IPS-18c (cell line): Measurements from ENCODE around the gene RBP5.
A peak's percentile ranks its signal among the peaks of the same experiment; 100 is the strongest.

Source experiments
- H3K4me3 ChIP-seq: 2 replicates; pipeline ENCODE4 v1.7.0; 2013; ENCODE audit warnings: low read depth, mild to moderate bottlenecking, low read length, moderate library complexity; ENCODE audit not compliant: insufficient read depth
- H3K9me3 ChIP-seq: one replicate; pipeline ENCODE4 v1.6.1; 2013; ENCODE audit warnings: mild to moderate bottlenecking, low read length, moderate library complexity; ENCODE audit not compliant: control insufficient read depth, insufficient read depth

The RBP5 gene

GRCh38 chr12:7096006-7096932, 32.4 kb downstream of the RBP5 start:
- Histone ChIP-seq H3K4me3 (no peak overlapping the region), H3K9me3 (no peaks in the 10 kb centered on the region)

GRCh38 chr12:7093892-7094291, 34.8 kb downstream of the RBP5 start:
- Histone ChIP-seq H3K9me3 (peaks cover 5% of the 10 kb centered on the region), H3K4me3 (no peak overlapping the region)

DNA sequence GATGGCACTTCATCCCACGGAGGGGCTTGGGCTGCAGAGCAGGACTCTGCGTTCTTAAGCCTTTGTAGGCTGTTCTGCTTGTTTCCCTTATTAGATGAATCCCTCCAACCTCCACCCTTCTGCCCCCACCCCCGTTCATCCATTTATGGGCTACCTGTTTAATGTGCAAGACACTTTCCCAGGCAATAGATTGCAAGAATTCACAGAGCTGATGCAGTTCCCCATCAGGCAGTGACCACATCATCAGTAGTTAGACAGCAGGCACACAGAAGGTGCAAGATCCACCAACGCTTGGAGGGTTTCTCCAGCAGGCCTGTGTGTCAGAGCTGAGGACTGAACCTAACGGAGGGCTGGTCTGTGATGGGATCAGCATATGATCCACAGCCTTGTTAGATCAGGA, 35.2 kb downstream of the RBP5 start:
- Histone ChIP-seq H3K4me3 (no peak overlapping the region), H3K9me3 (peaks cover 5% of the 10 kb centered on the region)

- peaks cover 5% of the 10 kb centered on the region for H3K9me3 ChIP-seq
- H3K4me3 ChIP-seq = no peak overlapping the region
Observed at GRCh38 chr12:7092986-7093460, 35.7 kb downstream of the RBP5 start.

DNA sequence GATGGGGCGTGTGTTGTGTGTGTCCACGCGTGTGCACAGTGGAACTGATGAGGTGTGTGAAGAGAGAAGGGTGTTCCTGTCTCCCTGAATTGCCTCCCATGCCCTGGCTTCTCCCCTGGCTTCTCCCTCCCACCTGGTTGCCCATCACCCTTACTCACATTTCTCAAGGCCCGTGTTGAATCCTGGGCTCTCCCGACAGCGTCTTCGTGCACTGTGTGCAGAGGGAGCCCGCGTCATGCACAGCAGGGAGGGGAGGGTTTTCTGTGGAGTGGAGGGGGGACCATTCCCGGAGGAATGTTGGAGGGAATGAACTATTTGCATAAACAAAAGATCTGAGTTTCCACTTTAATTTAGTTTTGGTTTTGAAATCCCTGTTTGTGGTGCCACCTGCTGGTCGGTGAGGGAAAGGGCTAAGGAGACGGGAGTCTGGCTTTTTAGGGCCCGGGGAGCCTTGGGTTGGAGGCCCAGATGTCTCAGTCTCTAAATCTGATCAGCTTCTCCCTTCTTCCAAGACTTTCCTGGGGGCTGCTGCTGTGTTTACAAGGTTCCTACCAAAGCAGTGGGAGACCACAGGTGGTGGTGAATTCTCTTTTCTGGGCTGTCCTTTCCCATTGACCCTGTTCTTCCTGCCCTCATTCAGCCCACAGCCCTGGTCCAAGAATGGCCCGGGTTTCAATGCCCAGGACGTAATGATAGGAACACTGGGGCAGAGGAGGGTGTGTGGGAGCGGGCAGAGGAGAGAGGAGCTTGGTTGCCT, 36.3 kb downstream of the RBP5 start, which contains the start of gene C1R:
C1R (minus strand) TSS at position 217 of the 757 bp plus-strand sequence; CDS start at position 160, 57 bp downstream.
- peaks cover 5% of the 10 kb centered on the region for H3K9me3 ChIP-seq
- H3K4me3 ChIP-seq = peak within 1 kb of the TSS; percentile 34; the same call in 1 of the 2 replicates

DNA sequence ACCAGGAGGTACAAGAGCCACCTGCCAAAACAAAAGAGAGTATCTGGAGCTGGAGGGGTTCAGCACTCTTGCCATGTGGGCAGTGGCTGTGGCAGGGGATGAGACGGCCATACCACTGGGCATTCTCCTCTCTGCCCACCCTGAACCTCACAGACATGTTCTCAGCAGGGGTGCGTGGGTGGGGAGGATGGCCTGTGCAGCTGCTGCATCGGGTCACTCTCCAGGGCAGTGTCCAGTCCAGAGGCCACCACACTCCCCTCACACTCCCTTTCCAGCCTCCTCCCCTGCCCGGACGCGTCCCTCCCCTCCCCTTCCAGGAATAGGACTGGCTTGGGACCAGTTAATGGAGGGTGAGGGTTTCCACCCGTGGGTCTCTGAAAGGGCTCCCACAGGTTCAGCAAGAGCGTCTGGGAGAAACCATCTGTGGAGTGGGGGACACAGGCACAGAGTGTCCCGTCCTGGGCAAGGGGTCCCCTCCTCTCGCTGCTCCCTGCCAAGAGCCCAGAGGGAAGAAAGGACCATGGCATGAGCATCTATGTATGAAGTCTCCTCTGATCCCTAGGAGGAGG, 36.9 kb downstream of the RBP5 start:
- no peak overlapping the region for H3K4me3 ChIP-seq
- peaks cover 5% of the 10 kb centered on the region for H3K9me3 ChIP-seq

- no peak overlapping the region for H3K4me3 ChIP-seq
- H3K9me3 ChIP-seq = peaks cover 5% of the 10 kb centered on the region
Observed at GRCh38 chr12:7091171-7091570, 37.5 kb downstream of the RBP5 start.

GRCh38 chr12:7090222-7090998, 38.3 kb downstream of the RBP5 start:
- peaks cover 5% of the 10 kb centered on the region for H3K9me3 ChIP-seq
- H3K4me3 ChIP-seq = no peak overlapping the region

GRCh38 chr12:7089196-7089871, 39.4 kb downstream of the RBP5 start:
- Histone ChIP-seq H3K9me3 (peaks cover 10% of the 10 kb centered on the region), H3K4me3 (no peak overlapping the region)

- H3K4me3 ChIP-seq = no peak overlapping the region
- peaks cover 6% of the 10 kb centered on the region for H3K9me3 ChIP-seq
Observed at GRCh38 chr12:7083125-7083524, 45.6 kb downstream of the RBP5 start.

- Histone ChIP-seq H3K9me3 (peaks cover 6% of the 10 kb centered on the region), H3K4me3 (no peak overlapping the region)
Observed at GRCh38 chr12:7081037-7081436, 47.7 kb downstream of the RBP5 start.

GRCh38 chr12:7079826-7080125, 48.9 kb downstream of the RBP5 start:
- Histone ChIP-seq H3K9me3 (peaks cover 5% of the 10 kb centered on the region), H3K4me3 (no peak overlapping the region)

- no peaks in the 10 kb centered on the region for H3K9me3 ChIP-seq
- no peak overlapping the region for H3K4me3 ChIP-seq
Observed at GRCh38 chr12:7078163-7078562, 50.5 kb downstream of the RBP5 start.

DNA sequence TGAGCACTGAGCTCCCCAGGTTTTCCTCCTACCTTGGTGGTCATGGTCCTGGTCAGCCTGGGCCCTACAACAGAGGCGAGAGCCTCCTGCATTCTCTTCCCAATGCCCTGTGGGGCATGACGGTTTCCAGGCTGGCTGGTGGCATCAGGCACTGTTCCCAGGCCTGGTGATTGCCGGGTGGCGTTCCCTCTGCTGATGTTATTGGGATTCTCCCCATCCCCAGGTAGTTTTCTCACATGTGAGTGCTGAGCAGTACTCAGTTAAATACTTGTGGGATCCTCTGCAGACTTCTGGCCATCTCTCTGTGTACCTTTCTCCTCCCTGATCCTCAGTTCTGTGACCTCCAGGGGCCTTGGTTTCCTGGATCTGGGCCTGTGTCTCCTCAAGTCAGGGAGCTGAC, 52.2 kb downstream of the RBP5 start:
- no peak overlapping the region for H3K4me3 ChIP-seq

DNA sequence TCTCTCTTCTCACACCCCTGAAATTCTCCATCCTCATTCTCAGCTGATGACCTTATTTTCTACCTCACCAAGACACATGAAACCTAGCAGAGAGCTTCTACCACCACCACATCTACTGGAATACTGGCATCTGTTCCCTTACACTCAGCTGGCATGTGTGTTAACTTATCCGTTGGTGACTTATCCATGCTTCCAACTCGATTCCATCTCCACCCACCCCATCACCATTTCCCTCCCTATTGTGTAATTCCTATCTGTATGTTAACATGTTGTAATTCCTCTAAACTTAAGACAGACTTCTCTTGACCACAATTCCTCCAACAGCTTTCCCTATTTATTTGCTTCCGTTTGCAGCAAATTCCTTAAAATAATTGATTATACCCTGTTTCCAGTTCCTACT, 52.8 kb downstream of the RBP5 start:
- Histone ChIP-seq H3K4me3 (no peak overlapping the region), H3K9me3 (no peaks in the 10 kb centered on the region)

More for the DNA sequence above, 52.2 kb downstream of the RBP5 start:
- H3K9me3 ChIP-seq = no peaks in the 10 kb centered on the region

DNA sequence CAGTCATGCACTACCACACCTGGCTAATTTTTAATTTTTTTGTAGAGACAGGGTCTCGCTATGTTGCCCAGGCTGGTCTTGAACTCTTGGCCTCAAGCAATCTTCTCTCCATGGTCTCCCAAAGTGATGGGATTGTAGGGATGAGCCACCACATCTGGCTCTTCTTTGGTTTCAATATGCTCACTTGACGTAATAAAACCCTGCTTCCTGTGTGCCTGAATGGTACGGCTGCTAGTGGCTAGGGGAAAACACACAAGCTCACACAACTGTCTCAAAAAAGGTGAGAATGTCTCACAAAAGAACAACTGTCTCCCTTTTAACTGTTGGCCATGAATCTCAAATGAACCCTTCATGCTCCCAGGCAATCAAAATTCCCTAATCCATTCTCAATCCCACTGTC, 53.2 kb downstream of the RBP5 start:
- no peak overlapping the region for H3K4me3 ChIP-seq
- H3K9me3 ChIP-seq = no peaks in the 10 kb centered on the region

GRCh38 chr12:7073946-7074345, 54.7 kb downstream of the RBP5 start:
- Histone ChIP-seq H3K9me3 (no peaks in the 10 kb centered on the region), H3K4me3 (no peak overlapping the region)
